PC-3 (cell line): ENCODE results near the gene CCDC102A. TPM values are rescaled to one million over a fixed set of nuclear protein-coding genes. Genes with fewer than 3 reads are reported as not detected.

Experiments used
- ATAC-seq: fragments of 200-7000 bp; cut with Tn5 transposase; 2 replicates; pipeline ENCODE4 v1.9.1; 2020; ENCODE audit warnings: mild to moderate bottlenecking, moderate library complexity
- BruUV-seq: library from RNA; stranded (reverse); fragments of 400-500 nt; replicated peaks from 2 replicates; lab custom pipeline; 2021; lab: Mats Ljungman, UMichigan
- CTCF ChIA-PET: fragments of 300-600 bp; sonication (Branson Sonifier 250); formaldehyde crosslinking; loops from one replicate; lab custom pipeline; 2022; ENCODE audit warnings: antibody characterized with exemption; lab: Charles Lee
- POLR2A ChIA-PET: fragments of 300-600 bp; sonication (Branson Sonifier 250); formaldehyde crosslinking; loops from one replicate; lab custom pipeline; 2022; ENCODE audit warnings: antibody characterized with exemption; ENCODE audit not compliant: unreplicated experiment; lab: Charles Lee
- DNase-seq: peaks from one replicate; pipeline ENCODE4 v3.0.0-alpha.2; 2015
- H2AFZ ChIP-seq: fragments of 300-600 bp; sonication (generic); 2 replicates; pipeline ENCODE4 v1.6.0; 2016; ENCODE audit warnings: antibody characterized with exemption, low read length
- H3F3A ChIP-seq: fragments of 300-600 bp; sonication (generic); one replicate; pipeline ENCODE4 v1.6.0; 2017; ENCODE audit warnings: antibody characterized with exemption, low read length, control low read depth, mild to moderate bottlenecking; ENCODE audit not compliant: unreplicated experiment
- H3K27ac ChIP-seq: fragments of 300-600 bp; sonication (generic); 2 replicates; pipeline ENCODE4 v1.5.1; 2016; ENCODE audit warnings: mild to moderate bottlenecking, low read length
- H3K27me3 ChIP-seq: fragments of 300-600 bp; sonication (generic); 2 replicates; pipeline ENCODE4 v1.6.1; 2016; ENCODE audit warnings: low read length, mixed read lengths
- H3K36me3 ChIP-seq: fragments of 300-600 bp; sonication (generic); 2 replicates; pipeline ENCODE4 v1.6.1; 2016; ENCODE audit warnings: low read depth, mixed run types, low read length, mixed read lengths
- H3K4me1 ChIP-seq: fragments of 300-600 bp; sonication (generic); 2 replicates; pipeline ENCODE4 v1.5.1; 2016; ENCODE audit warnings: low read length; ENCODE audit not compliant: insufficient read depth
- H3K4me2 ChIP-seq: fragments of 300-600 bp; sonication (generic); 2 replicates; pipeline ENCODE4 v1.6.0; 2016; ENCODE audit warnings: low read length
- H3K4me3 ChIP-seq: fragments of 300-600 bp; sonication (generic); 2 replicates; pipeline ENCODE4 v1.5.1; 2016; ENCODE audit warnings: mild to moderate bottlenecking, low read length, mixed read lengths
- H3K79me2 ChIP-seq: fragments of 300-600 bp; sonication (generic); 2 replicates; pipeline ENCODE4 v1.6.1; 2017; ENCODE audit warnings: low read length, mixed read lengths
- H3K9ac ChIP-seq: fragments of 300-600 bp; sonication (generic); 2 replicates; pipeline ENCODE4 v1.6.0; 2016; ENCODE audit warnings: mild to moderate bottlenecking, low read length
- H3K9me2 ChIP-seq: fragments of 300-600 bp; sonication (generic); replicated peaks from 2 replicates; pipeline ENCODE4 v1.6.1; 2016; ENCODE audit warnings: mixed run types, low read length, mixed read lengths
- H3K9me3 ChIP-seq: fragments of 300-600 bp; sonication (generic); 2 replicates; pipeline ENCODE4 v1.6.1; 2016; ENCODE audit warnings: low read length, mixed read lengths
- H4K20me1 ChIP-seq: fragments of 300-600 bp; sonication (generic); 2 replicates; pipeline ENCODE4 v1.6.1; 2016; ENCODE audit warnings: low read length, mixed read lengths
- EZH2 ChIP-seq: fragments of 300-600 bp; sonication (generic); IDR thresholded peaks from one replicate; pipeline ENCODE4 v1.6.1; 2017; ENCODE audit warnings: antibody characterized with exemption, mild to moderate bottlenecking, low read length; ENCODE audit not compliant: unreplicated experiment
- EZH2phosphoT487 ChIP-seq: fragments of 300-600 bp; sonication (generic); IDR thresholded peaks from 2 replicates; pipeline ENCODE4 v1.6.1; 2018; ENCODE audit warnings: mild to moderate bottlenecking, antibody characterized with exemption, low read length, borderline replicate concordance
- intact Hi-C: fragments of 100-400 bp; cut with micrococcal nuclease; formaldehyde crosslinking; loops from 2 replicates; pipeline ENCODE4 v1.9.0; 2023
- total RNA-seq: library from RNA; depleted of rRNA; stranded (reverse); fragments of >200 nt; gene quantifications from 2 replicates; pipeline ENCODE4 v1.2.3, GENCODE V29; 2014
- TF ChIP-seq, protein P1 (sequence below): fragments of 300-600 bp; sonication (generic); conservative IDR thresholded peaks from 2 replicates; pipeline ENCODE4 v1.5.1; 2017; ENCODE audit warnings: antibody characterized with exemption, low read depth, mild to moderate bottlenecking, low read length

CCDC102A gene
- total RNA-seq, 1 experiment from 2014 or later = 12.7 TPM

DNA sequence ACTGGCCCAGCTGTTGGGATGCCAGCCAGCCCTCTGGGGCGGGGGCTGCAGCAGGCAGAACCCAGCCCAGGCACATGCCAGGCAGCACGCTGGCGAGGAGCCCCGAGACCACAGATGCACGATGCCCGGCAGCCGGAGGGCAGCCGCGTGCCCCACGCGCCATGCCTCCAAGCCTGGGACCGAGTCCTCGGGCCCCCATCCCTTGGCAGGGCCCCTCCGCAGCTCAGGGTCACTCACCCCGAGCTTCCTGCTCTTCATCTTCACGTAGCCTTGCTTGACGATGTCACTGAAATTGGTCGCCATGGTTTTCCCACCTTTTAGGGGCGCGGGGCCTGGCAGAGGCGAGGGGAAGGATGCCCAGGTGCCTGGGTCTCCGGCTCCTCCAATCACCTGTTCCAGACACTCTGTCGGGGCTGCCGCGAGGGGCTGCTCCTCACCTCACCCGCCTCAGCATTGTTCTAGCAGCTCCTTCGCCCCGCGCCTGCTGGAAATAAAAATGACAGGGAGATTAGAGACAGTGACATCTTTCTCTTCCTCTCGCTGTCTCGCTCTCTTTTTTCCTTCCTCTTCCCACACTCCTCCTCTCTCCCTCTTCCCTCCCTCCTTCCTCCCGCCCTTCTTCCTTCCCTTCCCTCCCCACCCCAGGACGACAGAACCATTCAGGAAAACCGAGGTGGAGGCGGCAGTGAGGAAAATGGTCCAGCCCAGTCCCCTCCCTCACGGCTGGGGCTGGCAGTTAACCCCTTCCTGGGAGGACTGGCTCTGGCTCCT lies 57.0 kb downstream of the CCDC102A start:
- DNase-seq = no peak
- Histone ChIP-seq H3K27ac (no peak overlapping the region), H3K79me2 (no peaks in the 10 kb centered on the region), H4K20me1 (no peaks in the 10 kb centered on the region), H3K4me2 (no peak overlapping the region), H3K27me3 (no peaks in the 10 kb centered on the region), H3K36me3 (no peaks in the 10 kb centered on the region), H3K4me1 (no peaks in the 10 kb centered on the region), H3F3A (no peaks in the 10 kb centered on the region), H3K9me2 (no peaks in the 10 kb centered on the region), H3K4me3 (no peak overlapping the region), H3K9ac (no peak overlapping the region), H3K9me3 (no peaks in the 10 kb centered on the region), H2AFZ (no peak overlapping the region)
- no TSS peak for BruUV-seq
- POLR2A ChIA-PET = no interaction called here
- intact Hi-C loops = no loop called here
- no peak for ATAC-seq
- TF ChIP-seq, protein P1, sequence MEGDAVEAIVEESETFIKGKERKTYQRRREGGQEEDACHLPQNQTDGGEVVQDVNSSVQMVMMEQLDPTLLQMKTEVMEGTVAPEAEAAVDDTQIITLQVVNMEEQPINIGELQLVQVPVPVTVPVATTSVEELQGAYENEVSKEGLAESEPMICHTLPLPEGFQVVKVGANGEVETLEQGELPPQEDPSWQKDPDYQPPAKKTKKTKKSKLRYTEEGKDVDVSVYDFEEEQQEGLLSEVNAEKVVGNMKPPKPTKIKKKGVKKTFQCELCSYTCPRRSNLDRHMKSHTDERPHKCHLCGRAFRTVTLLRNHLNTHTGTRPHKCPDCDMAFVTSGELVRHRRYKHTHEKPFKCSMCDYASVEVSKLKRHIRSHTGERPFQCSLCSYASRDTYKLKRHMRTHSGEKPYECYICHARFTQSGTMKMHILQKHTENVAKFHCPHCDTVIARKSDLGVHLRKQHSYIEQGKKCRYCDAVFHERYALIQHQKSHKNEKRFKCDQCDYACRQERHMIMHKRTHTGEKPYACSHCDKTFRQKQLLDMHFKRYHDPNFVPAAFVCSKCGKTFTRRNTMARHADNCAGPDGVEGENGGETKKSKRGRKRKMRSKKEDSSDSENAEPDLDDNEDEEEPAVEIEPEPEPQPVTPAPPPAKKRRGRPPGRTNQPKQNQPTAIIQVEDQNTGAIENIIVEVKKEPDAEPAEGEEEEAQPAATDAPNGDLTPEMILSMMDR = no peak
- no peak for TF ChIP-seq EZH2
- no peak for TF ChIP-seq EZH2phosphoT487
- CTCF ChIA-PET = no interaction called here

DNA sequence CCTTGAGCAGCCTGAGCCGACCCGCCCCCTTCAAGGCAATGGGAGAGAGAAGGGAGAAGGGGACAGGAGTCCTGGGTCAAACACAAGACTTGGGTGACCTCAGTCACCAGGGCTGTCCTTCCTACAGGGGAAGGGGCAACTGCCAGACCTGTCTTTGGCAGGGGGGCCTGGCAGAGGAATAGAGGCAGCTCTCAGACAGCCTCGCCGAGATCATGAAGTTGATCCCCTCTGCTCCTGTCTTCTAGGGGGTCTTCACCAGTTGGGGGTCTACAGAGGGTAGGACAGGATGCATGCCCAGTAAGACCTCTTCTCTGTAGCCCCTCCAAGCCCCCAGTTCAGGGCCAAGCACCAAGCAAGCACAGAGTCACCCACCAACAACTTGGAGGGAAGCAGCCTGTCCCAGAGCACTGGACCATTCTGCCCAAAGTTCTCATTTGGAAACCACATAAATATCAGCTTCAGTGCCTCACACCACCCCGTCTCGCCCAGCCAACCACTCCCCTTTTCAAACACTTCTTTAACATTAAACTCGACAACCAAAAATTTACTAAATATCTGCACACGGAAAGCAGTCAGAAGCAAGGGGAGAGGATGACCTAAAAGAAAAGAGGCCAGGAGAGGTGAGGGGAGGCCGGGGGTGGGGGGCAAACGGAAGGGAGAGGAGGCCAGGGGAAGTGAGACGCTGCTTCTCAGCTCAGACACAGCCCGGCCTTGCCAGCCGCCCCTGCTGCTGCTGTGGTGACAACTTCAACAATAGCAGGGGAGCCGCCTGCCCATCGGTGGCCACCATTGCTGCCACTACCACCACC lies 57.8 kb downstream of the CCDC102A start:
- Histone ChIP-seq H3K4me3 (no peak overlapping the region), H3K9me3 (no peaks in the 10 kb centered on the region), H3K79me2 (no peaks in the 10 kb centered on the region), H3K27me3 (no peaks in the 10 kb centered on the region), H2AFZ (no peak overlapping the region), H3K36me3 (no peaks in the 10 kb centered on the region), H3K27ac (no peak overlapping the region), H3K9ac (no peak overlapping the region), H3F3A (no peaks in the 10 kb centered on the region), H3K4me1 (no peaks in the 10 kb centered on the region), H3K4me2 (no peak overlapping the region), H4K20me1 (no peaks in the 10 kb centered on the region), H3K9me2 (no peaks in the 10 kb centered on the region)
- intact Hi-C loops = no loop called here
- POLR2A ChIA-PET = no interaction called here
- BruUV-seq = no TSS peak
- DNase-seq (no peak), ATAC-seq (no peak)
- CTCF ChIA-PET = no interaction called here
- TF ChIP-seq EZH2phosphoT487 = no peak
- TF ChIP-seq, protein P1 = no peak
- TF ChIP-seq EZH2 = no peak
